ENCODE measurements around the gene TBC1D28.
"Not testable (repeated sequence)": the region's sequence is repeated elsewhere in the genome, so short reads cannot be mapped to it uniquely, and the experiment has no call there.

Gene TBC1D28

DNA sequence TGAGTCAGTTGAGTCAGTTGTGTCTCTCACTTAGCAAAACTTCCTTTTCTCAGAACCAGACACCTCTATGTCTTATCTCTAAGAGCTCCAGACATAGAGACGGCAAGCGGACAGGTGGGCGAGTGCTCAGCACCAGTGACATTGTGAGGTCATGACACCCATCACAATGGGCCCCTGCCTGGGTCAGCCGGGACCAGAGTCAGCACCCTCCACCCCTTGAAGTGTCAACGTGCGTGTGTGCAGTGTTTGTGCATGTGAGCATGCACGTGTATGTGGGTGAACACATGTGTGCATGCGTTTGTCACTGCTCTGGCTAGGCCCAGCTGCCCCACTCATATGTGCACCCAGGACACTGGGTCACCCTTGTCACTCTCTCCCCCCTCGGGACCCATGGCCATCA, at the start of gene TBC1D28:
TBC1D28 (minus strand) TSS at position 101 of the 400 bp plus-strand sequence. CDS start 3,039 bp downstream, outside the sequence.
- DNase-seq, ATAC-seq: not testable (repeated sequence)

DNA sequence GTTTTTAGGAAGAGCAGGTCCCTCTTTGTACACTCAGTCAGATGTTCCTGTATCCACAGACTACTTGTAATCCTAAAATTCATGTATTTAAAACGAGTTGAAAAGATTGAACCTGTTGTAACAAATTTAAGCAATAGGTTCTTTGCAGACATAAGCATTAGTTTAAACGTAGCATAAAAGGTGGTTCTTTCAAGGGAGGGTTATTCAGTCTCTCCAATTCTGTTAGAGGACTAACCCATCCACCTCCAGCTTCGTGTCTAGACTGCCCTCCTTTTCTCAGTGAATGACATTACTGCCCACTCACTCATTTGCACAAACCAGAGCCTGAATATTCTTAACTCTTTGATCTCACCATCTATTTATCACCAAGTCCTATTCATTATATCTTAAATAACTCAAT, 38.5 kb upstream of the TBC1D28 start:
- not testable (repeated sequence) for DNase-seq
- peak; percentile 53 for ATAC-seq

DNA sequence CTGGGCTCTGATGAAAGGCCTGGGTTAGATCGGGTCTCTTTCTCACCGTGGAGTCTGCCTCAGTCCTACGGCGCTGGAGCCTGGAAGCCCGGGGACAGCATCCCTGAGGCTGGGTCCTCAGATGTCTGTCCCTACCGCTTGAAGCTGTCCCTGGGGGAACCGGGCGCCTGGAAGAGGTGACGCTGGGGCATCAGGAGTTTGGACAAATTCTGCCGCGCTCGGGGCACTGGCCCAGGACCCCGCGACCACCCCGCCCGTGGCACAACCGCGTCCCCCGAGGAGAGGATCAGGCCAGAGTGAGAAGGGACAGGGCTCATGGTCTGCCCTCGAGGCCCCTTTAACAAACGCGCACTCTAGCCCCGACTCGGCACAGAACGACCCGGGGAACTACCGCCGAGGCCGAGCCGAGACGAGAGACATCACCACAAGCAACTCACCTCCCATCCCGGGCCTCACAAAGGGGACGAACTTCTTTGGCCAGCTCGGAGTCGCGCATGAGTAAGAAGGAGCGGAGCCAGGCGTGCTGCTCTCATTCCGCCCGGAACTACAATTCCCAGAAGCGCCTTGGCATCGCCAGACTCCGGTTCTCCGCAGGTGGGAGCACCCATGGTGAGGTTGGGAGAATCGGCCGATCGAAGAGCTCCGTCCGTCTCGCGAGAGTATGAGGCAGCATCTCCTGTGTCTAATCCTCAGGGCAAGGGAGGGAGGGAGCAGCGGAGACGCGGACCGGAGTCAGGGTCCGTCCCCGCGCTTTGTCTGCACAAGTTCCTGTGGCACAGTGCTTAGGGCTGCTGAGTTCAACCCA, 37.8 kb upstream of the TBC1D28 start, which contains the start of gene FOXO3B:
FOXO3B (minus strand) TSS at position 548 of the 805 bp plus-strand sequence. CDS start 663 bp downstream, outside the sequence.
- DNase-seq = peak; percentile 65
- peak; percentile 88 for ATAC-seq

DNA sequence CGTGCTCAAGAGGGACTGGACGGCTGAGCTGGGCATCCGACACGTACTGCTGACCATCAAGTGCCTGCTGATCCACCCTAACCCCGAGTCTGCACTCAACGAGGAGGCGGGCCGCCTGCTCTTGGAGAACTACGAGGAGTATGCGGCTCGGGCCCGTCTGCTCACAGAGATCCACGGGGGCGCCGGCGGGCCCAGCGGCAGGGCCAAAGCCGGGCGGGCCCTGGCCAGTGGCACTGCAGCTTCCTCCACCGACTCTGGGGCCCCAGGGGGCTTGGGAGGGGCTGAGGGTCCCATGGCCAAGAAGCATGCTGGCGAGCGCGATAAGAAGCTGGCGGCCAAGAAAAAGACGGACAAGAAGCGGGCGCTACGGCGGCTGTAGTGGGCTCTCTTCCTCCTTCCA, 33.2 kb upstream of the TBC1D28 start:
- DNase-seq, ATAC-seq: not testable (repeated sequence)

DNA sequence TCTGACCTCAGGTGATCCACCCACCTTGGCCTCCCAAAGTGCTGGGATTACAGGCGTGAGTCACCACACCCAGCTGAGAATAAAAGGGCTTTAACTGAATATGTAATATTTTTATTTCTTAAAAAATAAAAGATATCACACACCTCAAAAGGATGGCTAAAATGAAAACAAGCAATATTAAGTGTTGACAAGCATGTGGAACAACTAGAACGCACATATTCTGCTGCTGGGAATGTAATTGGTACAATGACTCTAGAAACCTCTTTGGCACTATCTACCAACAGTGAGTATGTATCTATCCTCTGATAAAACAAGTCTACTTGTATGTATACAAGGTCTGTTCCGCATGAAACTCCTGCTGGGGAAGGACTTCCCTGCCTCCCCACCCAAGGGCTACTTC, 32.7 kb upstream of the TBC1D28 start:
- not testable (repeated sequence) for ATAC-seq, DNase-seq

DNA sequence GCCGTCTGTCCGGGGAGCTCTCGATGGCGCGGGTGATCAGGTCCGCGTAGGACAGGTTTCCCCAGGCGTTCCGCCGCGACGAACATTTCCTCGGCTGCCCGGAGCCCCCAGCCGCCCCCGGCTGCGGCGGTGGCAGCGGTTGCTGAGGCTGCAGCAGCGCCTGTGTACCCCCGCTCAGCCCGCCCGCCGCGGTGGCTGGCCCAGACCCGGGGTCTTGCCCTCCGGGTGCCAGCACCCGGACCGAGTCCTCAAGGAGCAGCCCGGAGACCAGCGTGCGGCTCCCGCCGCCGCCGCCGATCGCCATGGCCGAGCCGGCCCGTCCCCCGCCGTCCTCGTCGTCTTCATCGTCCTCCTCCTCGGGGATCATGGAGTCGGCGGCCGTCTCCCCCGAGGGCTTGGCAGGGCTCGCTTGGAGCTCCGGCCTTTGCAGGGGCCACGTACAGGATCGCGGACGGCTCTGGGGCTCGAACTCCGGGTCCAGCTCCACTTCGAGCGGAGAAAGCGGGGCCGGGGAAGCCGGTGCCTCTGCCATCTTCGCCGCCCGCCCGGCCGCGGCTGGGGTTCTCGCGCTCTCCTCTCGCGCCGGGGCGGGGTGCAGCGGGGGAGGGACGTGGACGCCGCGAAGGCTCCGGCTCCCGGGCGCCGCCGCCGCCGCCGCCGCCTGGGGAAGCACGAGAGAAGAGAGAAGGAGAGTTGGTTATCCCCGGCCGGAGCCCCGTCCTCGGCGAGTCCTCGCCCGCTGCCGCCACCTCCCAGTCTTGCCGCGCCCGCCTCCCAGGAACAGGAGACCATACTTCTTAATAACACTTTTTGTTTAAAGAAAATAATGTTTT, 28.4 kb upstream of the TBC1D28 start:
- ATAC-seq, DNase-seq: not testable (repeated sequence)

DNA sequence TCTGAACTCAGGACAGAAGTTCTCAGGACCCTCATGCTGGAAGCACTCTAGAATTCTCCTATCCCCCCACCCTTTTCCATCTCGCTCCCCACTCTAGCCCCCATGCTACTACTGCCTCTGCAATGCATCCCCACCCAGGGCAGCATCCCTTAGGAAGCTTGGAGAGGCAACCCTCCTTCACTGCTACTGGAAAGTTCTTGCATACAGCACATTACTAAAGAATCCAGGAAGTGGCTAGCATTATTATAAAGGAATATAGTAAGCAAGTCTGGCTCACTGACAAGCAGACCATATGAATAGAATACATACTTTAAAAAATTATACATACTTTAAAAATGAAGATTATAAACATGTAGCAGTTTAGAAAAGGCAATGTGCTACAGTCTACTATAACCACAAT, 24.4 kb upstream of the TBC1D28 start:
- DNase-seq, ATAC-seq: not testable (repeated sequence)

DNA sequence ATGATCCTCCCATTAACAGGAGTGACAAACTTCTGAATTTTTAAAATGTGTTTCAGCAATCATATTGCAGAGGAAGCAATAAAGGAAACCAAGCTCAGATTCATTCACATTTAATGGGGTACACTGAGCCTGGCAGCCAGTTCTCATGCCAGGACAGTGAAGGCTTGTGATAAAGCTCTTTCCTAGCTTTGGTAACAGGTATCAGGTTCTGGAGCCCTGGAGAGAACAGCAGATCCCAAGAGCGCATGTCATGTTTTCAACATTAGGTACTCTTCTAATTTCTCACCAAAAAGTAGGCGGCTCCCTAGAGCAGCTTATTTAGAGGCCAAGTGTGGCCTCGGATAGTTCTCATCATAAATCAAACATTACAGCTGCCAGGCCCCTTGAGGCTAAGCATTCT, 23.3 kb upstream of the TBC1D28 start:
- DNase-seq, ATAC-seq: not testable (repeated sequence)

DNA sequence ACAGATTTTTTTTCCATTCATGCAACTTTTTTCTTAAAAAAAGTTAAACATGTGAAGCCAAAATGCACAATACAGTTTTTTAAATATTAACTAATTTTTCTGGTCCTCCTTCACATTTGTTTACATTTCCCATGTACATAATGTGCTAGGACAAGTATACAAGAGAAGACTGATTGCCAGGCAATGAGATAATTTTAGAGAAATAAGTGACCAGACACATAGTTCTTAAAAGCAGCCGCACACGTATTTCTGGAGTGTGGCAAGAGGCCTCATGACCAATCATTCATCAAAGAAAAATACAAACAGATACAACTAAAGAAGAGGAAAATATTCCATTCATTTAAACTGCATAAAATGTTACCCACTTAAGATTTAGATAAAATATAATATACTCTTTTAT, 22.1 kb upstream of the TBC1D28 start:
- not testable (repeated sequence) for ATAC-seq, DNase-seq

DNA sequence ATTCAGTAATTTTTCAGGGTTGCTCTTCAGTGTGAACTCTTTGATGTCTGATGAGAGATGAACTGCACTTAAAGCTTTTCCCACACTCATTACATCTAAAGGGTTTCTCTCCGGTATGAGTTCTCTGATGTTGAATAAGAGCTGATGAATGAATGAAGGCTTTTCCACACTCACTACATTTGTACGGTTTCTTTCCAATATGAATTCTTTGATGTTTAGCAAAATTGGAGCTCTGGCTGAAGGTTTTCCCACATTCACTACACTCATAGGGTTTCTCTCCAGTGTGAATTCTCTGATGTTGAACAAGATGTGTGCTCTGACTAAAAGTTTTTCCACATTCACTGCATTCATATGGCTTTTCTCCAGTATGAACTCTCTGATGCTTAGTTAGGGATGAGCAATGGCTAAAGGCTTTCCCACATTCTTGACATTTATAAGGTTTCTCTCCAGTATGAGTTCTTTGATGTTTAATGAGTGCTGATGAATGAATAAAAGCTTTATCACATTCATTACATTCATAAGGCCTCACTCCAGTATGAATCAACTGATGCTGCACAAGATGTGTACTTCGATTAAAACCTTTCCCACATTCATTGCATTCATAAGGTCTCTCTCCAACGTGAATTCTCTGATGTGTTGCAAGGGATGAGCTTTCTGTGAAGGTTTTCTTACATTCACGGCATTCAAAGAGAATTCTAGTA, 17.9 kb upstream of the TBC1D28 start:
- ATAC-seq, DNase-seq: not testable (repeated sequence)

DNA sequence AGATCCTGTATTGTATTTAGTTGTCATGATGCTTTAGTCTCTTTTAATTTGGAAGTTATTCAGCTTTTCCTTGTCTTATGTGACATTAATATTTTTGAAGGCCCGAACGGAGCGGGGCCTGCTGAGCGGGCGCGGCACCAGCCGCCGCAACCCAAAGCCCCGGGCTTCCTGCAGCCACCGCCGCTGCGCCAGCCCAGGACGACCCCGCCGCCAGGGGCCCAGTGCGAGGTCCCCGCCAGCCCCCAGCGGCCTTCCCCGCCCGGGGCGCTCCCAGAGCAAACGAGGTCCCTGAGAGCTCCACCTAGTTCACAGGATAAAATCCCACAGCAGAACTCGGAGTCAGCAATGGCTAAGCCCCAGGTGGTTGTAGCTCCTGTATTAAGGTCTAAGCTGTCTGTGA, 5.9 kb upstream of the TBC1D28 start:
- DNase-seq, ATAC-seq: not testable (repeated sequence)

DNA sequence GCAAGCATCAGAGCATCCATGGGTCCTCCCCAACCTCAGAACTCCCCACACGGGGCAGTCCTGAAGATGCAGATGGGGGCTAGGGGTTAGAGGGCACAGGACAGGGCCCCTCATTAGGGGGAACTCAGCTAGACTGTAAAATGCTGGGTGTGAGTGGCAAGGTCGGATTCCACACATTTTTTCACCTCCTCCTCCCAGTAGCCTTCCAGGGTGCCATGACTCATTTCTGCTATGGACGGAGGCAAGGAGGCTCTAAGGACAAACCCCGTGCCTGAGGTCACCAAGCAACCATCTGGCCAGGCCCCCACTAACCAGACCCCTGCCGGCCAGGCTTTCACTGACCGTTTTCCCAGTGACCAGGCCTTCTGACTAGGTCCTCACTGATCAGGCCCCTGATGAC, 1.1 kb downstream of the TBC1D28 start:
- ATAC-seq, DNase-seq: not testable (repeated sequence)

DNA sequence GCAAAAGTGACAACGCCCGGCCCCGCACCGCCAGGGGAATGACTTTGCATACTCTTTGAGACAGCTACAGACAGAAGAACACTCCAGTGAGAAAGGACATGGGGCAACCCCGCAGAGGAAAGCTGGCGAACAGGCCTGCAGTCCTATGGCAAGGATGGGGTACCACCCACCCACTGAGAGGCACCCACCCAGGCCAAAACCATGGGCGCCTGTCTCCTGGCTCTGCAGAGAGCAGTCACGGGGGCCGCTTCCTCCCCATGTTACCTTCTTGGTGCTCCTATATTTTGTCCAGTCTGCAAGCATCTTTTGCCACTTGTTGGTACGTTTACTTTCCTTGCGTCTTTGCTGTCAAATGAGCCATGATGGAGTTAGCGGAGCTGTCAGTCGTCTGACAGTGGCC, 5.8 kb downstream of the TBC1D28 start:
- ATAC-seq = not testable (repeated sequence)

DNA sequence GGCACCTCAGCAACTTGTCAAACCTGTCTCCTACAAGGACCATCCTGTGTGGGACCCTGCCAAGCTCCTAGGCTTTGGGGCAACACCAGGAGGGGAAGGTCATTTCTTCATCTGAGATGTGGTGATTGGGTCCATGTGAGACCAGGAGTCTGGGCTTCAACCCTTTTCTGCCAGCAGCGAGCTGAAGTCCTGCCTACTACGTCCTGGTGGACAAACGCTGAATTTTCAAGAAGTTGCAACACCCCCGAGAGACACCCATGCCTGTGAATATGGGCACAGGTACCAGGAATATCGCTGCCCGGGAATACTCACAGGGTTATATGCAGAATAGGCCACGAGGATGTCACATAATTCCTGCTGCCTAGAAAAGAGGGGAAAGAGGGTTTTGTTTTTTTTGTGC, 8.0 kb downstream of the TBC1D28 start:
- ATAC-seq, DNase-seq: not testable (repeated sequence)

More for the DNA sequence above, 5.8 kb downstream of the TBC1D28 start:
- DNase-seq = not testable (repeated sequence)

DNA sequence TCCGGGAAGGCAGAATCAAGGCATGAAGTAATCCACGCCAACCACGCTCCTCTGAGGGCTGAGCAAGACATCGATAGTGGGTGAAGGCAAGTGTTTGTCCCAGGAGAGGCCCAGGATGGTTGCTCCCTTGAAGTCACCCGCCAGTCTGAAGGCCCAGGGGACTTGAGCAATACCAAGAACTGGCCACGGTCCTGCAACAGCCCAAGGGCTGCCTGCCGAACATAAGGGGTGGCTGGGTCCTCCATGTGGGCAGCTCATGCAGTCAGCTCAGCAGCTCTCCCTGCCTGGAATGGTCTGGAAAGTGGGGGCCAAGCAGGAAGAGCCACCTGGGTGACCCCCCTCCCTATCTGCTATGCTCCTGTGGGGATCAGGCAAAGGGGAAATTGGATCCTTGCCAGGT, 8.4 kb downstream of the TBC1D28 start:
- DNase-seq, ATAC-seq: not testable (repeated sequence)

DNA sequence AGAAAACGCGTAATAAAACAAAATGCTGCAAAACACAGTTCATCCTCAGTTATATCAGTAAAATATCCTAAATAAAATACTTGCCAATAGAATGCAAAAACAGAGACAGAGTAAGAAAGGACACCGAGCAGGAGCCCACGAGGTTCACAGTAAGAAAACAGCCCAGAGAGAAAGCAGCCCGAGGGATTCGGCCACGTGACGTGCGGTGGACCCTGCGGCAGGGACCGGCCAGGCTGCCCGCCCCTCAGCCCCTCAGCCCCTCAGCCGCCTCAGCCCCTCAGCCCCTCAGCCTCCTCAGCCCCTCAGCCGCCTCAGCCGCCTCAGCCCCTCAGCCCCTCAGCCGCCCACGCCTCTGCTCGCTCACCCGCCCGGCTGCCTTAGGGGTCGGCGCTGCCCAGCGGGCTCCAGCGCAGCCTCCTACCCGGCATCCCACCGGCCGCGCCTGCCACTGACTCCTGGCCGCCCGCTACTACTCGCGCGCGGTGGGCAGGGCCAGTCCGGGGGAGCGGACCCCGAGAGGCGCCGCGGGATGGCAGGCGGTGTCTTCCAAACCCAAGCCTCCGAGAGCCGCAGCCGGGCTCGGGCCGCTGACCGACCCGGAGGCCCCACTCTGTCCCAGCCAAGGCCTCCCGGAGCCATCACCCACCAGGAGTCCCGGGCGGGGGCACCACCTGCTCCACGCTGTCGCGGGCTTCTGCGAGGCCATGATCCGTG, 9.5 kb downstream of the TBC1D28 start:
- peak; percentile 35 for ATAC-seq
- DNase-seq = not testable (repeated sequence)

DNA sequence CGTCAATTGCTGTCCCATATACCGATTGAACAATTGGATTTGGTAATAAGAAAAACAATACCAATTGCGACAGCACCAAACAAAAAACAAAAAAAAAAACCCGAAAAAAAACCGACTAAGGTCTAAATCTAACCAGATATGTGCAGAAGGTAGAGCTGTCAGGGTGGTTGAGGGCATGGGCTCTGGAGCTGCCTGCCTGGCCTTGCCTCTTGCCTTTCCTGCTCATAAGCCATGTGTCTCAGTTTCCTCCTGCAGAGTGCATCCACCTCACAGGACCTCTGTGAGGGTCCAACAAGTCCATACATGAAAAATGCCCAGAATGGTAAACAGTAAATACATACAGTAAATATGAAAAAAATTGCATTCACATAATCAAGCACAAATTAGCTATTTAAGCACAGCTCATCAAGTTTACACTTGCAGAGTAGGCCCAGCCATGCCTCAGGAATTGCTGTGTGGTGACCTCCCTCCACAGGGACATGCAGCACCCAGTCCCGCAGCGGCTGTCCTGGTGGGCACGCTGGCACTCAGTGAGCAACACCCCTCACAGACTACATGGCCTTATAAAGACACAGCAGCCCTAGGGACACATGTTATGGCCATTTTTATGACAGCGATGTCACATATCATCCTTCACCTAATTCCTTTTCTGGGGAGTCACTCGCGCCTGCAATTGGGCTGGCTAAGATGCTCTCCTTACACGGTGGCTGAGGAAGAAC, 17.9 kb downstream of the TBC1D28 start:
- ATAC-seq = no peak
- no peak for DNase-seq

DNA sequence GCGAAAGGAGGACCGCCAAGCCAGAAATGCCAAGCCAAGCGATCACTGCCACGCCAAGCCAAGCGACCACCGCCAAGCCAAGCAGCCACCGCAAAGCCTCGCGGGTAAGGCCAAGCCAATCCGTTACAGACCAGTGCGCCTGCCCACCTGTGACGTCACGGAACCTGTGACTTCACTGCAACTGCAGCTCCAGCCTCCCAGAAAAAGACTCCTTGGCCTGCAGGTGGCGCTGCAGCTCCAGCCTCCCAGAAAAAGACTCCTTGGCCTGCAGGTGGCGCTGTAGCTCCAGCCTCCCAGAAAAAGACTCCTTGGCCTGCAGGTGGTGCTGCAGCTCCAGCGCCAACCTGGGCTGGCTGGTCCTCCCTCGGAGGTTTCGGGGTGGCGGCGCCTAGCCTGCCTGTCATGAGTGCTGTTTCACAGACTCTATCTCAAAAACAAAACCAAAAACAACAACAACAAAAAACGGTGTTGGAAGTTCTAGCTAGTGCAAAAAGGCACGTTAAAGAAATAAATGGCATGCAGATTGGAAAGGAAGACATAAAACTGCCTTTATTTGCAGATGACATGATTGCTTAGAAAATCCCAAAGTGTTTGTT, 18.6 kb downstream of the TBC1D28 start:
- peak; percentile 97 for ATAC-seq
- peak; percentile 92 for DNase-seq

DNA sequence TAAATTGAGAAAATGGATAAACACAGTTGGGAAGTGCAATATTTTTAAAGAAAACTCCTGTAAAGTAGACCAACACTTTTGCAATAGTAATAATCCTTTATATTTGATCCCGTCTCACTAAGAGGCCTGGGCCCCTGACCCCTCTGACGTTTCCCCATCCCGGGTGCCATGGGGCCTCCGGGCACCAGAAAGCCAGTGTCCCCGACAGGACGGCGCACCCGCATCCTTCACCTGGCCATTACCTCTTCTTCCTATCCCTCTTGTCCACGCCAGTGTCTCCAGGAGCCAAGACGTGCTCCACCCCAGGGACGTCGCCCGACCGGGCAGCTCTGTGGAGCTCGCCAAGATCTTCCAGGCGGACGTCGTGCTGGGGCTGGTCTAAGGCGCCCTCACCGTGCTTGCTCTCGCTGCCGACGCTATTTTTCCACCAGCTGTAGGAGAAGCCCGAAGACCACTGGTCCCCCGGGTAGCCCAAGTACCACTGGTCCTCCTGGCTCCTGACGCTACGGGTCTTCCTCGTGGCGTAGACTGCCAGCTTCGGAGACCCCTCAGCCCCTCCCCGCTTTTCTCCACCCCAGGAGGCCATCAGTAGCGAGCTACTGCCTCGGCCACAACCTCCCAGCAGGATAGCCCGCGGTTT, 19.2 kb downstream of the TBC1D28 start:
- not testable (repeated sequence) for DNase-seq
- ATAC-seq = peak; percentile 55

DNA sequence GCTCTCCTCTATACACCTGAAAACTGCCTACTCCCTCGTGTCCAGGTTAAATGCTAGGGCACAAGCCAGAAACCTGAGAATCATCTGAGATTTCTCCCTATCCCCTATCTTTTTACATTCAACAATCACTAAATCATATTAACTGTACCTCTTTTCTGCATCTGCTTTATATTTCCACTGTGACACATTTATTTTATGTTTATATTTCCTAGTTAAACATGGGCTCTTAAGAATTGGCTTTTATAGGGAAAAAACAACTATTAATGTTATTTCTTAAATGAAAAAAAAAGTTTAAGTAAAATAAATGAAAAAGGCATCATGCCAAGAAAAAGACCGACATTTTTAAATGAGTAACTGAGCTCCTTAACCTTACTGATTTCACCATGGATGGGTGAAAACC, 26.6 kb downstream of the TBC1D28 start:
- not testable (repeated sequence) for DNase-seq, ATAC-seq
